Right lobe of liver (tissue), 6 donors: Measurements from ENCODE around the gene GLIS1. TPM values are rescaled to one million over a fixed set of nuclear protein-coding genes. Genes with fewer than 3 reads are reported as not detected.

Experiments used
- ATAC-seq, 4 donors: fragments of 200-7000 bp; cut with Tn5 transposase; one replicate each; pipeline ENCODE4 v1.9.1; 2020; ENCODE audit warnings: mild to moderate bottlenecking in 4 of 4, moderate library complexity in 4 of 4
- DNase-seq, 3 donors: peaks; one replicate each; pipeline ENCODE4 v3.0.0-alpha.2; 2020
- H3K27ac ChIP-seq, 3 donors: fragments of 200-600 bp; one replicate each; pipeline ENCODE4 v1.8.0; 2022
- H3K27me3 ChIP-seq, 2 donors: fragments of 200-600 bp; one replicate each; pipeline ENCODE4 v1.8.0; 2022
- H3K36me3 ChIP-seq, 4 donors: fragments of 200-600 bp; sonication (generic) in 1 of 4; one replicate each; pipeline versions ENCODE4 v1.5.1 to v1.8.0; 2017 to 2022; ENCODE audit warnings: control low read depth in 1 of 4
- H3K4me1 ChIP-seq, 4 donors: fragments of 200-600 bp; sonication (generic) in 1 of 4; one replicate each; pipeline versions ENCODE4 v1.5.1 to v1.8.0; 2017 to 2022; ENCODE audit warnings: control low read depth in 1 of 4
- H3K4me3 ChIP-seq, 3 donors: fragments of 200-600 bp; one replicate each; pipeline ENCODE4 v1.8.0; 2022
- H3K9me3 ChIP-seq, 4 donors: fragments of 200-600 bp; sonication (generic) in 1 of 4; one replicate each; pipeline versions ENCODE4 v1.5.1 to v1.8.0; 2017 to 2022; ENCODE audit warnings: control low read depth in 1 of 4
- POLR2A ChIP-seq: fragments of 450-650 bp; IDR thresholded peaks from one replicate; pipeline ENCODE4 v1.6.1; 2017; ENCODE audit warnings: antibody characterized with exemption, mild to moderate bottlenecking
- WGBS: methylation state at CpG from one replicate; pipeline ENCODE4 v1.1.6; 2018; ENCODE audit warnings: low coverage, low lambda C conversion rate; ENCODE audit not compliant: insufficient coverage; ENCODE audit errors: missing lambda C conversion rate; 5-methylcytosine and 5-hydroxymethylcytosine counted together
- intact Hi-C, 2 donors: fragments of 100-400 bp; cut with DNase I; formaldehyde crosslinking; loops; one replicate each; pipeline versions ENCODE4 v1.11.2 to v1.14.1; 2022
- long read RNA-seq: library from polyadenylated mRNA; unstranded; transcript quantifications from one replicate; pipeline ENCODE4 v2.0.0, GENCODE V29; 2019
- total RNA-seq, 6 experiments: library from RNA; depleted of rRNA in 2 of 6; stranded (reverse); fragments of >200 nt in 2 of 6; fragmentation: NEBNext Ultra II Directional in 3 of 6; extraction: Animal tissue kit (Norgen Biotek cat#: 25700) in 3 of 6; gene quantifications; one replicate each; pipeline versions ENCODE4 v1.1.0 to v1.2.4, GENCODE V29; 2016 to 2023
- TF ChIP-seq, protein P1 (sequence below), 4 donors: fragments of 200-600 bp in 3 of 4; fragments of 450-650 bp in 1 of 4; IDR thresholded peaks; one replicate each; pipeline versions ENCODE4 v1.5.1 to v1.8.0; 2016 to 2022; ENCODE audit warnings: antibody characterized with exemption in 4 of 4, mild to moderate bottlenecking in 2 of 4
- donor health status: DM: no; HTN: yes; CAD: no.
- donor health status: DM: no; HTN: no; CAD: no.
- donor health status: DM: no; HTN: no; CAD: no.
- donor health status: DM: no; HTN: yes; CAD: no.
- donor health status: DM: no; HTN: yes; CAD: no.

GLIS1 gene
- total RNA-seq, result not detected
- long read RNA-seq, result 0 reads

GRCh38 chr1:53739109-53739681 is at the start of gene GLIS1:
Gene GLIS1, minus strand, starts transcription at chr1:53739164. Its CDS starts 1,100 bp downstream, at chr1:53738064.
- Histone ChIP-seq H3K27me3 (peaks cover 0 to 6% of the 10 kb centered on the region in 2 donors), H3K4me3 (peak within 1 kb of the TSS; percentile 43 to 56 (median 45)), H3K27ac (no peak within 1 kb of the TSS), H3K36me3 (no peaks in the 10 kb centered on the region), H3K9me3 (no peaks in the 10 kb centered on the region), H3K4me1 (peaks cover 0 to 9% (median 0%) of the 10 kb centered on the region in 4 donors)
- no peak for TF ChIP-seq POLR2A
- TF ChIP-seq, protein P1, sequence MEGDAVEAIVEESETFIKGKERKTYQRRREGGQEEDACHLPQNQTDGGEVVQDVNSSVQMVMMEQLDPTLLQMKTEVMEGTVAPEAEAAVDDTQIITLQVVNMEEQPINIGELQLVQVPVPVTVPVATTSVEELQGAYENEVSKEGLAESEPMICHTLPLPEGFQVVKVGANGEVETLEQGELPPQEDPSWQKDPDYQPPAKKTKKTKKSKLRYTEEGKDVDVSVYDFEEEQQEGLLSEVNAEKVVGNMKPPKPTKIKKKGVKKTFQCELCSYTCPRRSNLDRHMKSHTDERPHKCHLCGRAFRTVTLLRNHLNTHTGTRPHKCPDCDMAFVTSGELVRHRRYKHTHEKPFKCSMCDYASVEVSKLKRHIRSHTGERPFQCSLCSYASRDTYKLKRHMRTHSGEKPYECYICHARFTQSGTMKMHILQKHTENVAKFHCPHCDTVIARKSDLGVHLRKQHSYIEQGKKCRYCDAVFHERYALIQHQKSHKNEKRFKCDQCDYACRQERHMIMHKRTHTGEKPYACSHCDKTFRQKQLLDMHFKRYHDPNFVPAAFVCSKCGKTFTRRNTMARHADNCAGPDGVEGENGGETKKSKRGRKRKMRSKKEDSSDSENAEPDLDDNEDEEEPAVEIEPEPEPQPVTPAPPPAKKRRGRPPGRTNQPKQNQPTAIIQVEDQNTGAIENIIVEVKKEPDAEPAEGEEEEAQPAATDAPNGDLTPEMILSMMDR (IDR thresholded peaks at IDR 0.05), result no peak
- intact Hi-C loops, result no loop called here
- DNase-seq, result peak; percentile 77 to 83 (median 77)
- peak; percentile 97 to 99 (median 98) for ATAC-seq
- WGBS, result 0% methylated on average over 6 of the region's 73 CpGs

GRCh38 chr1:53787655-53788054 is 48.7 kb upstream of the GLIS1 start:
- DNase-seq, result no peak
- H3K36me3 ChIP-seq, result peaks cover 0 to 5% (median 0%) of the 10 kb centered on the region in 4 donors
- intact Hi-C loops, result no loop called here
- H3K4me3 ChIP-seq, result no peak overlapping the region
- no peak for ATAC-seq
- TF ChIP-seq, protein P1 (IDR thresholded peaks at IDR 0.05), result no peak
- no peak for TF ChIP-seq POLR2A
- no peak overlapping the region for H3K27ac ChIP-seq
- H3K4me1 ChIP-seq, result no peaks in the 10 kb centered on the region
- H3K27me3 ChIP-seq, result no peaks in the 10 kb centered on the region
- H3K9me3 ChIP-seq, result no peaks in the 10 kb centered on the region
- 96% methylated on average over 3 of the region's 3 CpGs for WGBS

DNA sequence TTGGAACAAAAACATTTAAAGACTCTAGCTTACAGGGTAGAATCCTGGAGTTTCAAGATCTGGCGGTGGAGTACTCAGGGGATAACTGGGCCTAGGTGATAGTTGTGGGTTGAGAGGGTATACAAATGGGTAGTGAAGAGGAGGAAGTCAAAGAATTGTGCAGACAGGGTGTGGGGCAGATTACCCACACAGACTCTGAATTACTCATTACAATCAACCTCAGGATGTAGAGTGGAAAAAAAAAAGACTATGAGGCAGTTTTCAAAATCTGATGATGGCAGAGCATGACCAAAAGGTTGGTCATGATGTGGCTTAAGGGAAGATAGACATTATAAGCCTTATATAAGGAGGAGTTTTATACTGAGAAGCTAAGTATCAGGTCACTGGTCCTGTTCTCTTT is 44.1 kb upstream of the GLIS1 start:
- WGBS, result 71% methylated on average over 1 of the region's 1 CpG
- Histone ChIP-seq H3K36me3 (peaks cover 0 to 5% (median 0%) of the 10 kb centered on the region in 4 donors), H3K27ac (no peak overlapping the region), H3K4me1 (no peaks in the 10 kb centered on the region), H3K27me3 (no peaks in the 10 kb centered on the region), H3K4me3 (no peak overlapping the region), H3K9me3 (no peaks in the 10 kb centered on the region)
- ATAC-seq (no peak), DNase-seq (no peak)
- TF ChIP-seq, protein P1 (IDR thresholded peaks at IDR 0.05), result no peak
- TF ChIP-seq POLR2A, result no peak
- intact Hi-C loops, result no loop called here

DNA sequence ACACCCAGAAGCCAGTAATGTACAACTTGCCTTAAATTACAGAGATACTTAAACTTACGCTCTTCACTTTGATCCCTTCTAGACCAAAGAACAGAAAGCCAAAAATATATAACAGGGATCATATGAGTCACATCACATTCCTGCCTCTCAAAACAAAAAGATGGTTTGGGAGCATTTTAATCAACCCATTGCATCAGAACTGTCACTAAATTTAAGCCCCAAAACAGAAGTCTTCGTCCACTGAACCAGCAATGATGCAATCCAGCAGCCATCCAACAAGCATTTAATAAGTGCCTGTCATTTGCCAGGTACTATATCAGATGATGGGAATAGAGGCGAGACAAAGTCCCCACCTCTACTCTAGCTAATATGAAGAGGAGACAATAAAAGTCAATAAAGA is 42.7 kb upstream of the GLIS1 start:
- ATAC-seq, result no peak
- Histone ChIP-seq H3K4me3 (no peak overlapping the region), H3K27ac (no peak overlapping the region), H3K9me3 (no peaks in the 10 kb centered on the region), H3K4me1 (no peaks in the 10 kb centered on the region), H3K36me3 (peaks cover 0 to 5% (median 0%) of the 10 kb centered on the region in 4 donors), H3K27me3 (no peaks in the 10 kb centered on the region)
- intact Hi-C loops, result no loop called here
- TF ChIP-seq, protein P1 (IDR thresholded peaks at IDR 0.05), result no peak
- no peak for TF ChIP-seq POLR2A
- no peak for DNase-seq
- 97% methylated on average over 3 of the region's 3 CpGs for WGBS
